CD4-positive, alpha-beta T cell treated with Interleukin-12 subunit alpha and Interleukin-12 subunit beta, for 1 hour (primary cell): Measurements from ENCODE around the gene LYPD6.

Experiments
- DNase-seq: peaks from one replicate; pipeline ENCODE4 v3.0.0-alpha.2; 2020

LYPD6 gene

GRCh38 chr2:149353421-149353820, 23.0 kb downstream of the LYPD6 start:
- DNase-seq: no peak

GRCh38 chr2:149355716-149356422, 25.5 kb downstream of the LYPD6 start:
- no peak for DNase-seq

- DNase-seq: no peak
These were observed 26.7 kb downstream of the LYPD6 start for GRCh38 chr2:149357058-149357457.

DNA sequence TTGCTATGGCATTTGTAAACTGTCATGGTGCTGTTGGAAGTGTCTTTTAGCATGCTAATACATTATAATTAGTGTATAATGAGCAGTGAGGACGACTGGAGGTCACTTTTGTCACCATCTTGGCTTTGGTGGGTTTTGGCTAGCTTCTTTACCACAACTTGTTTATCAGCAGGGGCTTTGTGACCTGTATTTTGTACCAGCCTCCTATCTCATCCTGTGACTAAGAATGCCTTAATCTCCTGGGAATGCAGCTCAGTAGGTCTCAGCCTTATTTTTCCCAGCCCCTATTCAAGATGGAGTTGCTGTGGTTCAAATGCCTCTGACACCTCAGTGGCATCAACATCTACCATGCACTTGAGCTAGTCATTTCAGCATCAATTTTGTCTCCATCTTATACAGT, 29.7 kb downstream of the LYPD6 start:
- DNase-seq: no peak

DNA sequence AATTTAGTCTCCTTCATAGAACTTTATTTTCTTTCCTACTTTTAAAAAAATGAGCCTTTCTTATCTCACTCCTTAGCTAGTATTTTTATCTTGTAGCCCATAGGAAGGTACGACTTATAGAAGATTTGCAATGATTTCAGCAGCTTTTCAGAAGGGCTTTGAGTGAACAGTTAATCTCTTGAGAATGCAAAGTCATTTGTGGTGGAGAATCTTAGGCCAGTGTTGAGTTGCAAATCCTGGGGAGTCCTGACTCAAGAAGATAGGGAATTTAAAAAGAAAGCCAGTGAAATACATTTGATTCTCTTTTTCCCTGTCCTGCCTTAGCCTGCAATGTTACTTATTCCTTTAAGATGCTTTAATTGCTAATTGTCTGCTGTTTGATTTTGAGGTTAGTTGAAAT, 33.6 kb downstream of the LYPD6 start:
- no peak for DNase-seq

- no peak for DNase-seq
These were observed 34.5 kb downstream of the LYPD6 start for GRCh38 chr2:149364839-149365238.

DNA sequence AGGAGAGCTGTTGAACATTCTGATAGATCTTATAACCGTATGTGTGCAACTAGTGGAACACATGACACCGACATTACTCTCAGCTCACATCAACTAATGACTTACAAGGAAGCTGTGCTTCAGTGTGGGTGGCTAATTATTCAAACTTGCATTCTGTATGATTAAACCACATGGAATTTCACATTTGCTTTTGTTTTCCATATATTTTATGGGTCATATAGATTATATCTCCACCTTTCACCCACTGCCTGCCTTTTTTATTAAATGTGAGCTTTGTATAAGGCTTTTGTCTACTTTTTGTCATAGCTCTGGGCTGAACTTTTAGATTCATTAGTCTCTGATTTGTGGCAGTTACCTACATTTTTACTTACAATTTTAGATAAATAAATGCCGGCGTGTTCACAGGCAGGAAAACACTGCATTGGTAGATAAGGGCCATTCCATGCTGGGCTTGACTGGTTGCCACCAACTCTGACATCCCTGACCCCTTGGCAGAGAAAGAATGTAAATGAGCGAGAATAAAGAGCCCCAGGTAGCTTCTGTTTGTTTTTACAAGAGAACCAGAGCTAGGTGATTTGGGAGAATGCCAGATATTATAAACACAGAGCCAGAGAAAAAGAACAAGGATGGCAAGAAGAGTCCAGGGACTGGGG, 35.7 kb downstream of the LYPD6 start:
- no peak for DNase-seq

- no peak for DNase-seq
These were observed 39.8 kb downstream of the LYPD6 start for GRCh38 chr2:149370061-149370775.

DNA sequence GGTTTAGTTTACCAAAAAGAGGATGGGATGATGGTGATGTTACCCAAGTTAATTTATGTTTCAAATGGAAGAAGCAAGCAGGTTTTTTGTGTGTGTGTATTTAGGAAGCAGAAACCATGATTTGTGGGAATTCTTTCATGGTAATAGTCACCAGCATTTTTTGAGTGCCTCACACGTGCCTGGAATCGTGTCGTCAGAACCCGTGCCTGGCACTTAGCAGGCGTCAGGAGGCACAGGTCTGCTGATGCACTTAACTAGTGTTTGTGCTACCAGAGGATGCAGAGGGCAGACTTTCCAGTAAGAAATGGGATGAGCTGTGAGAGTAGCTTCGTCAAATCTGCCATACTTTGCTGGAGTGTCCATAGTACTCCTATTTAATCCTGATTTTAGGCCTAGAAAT, 41.1 kb downstream of the LYPD6 start:
- no peak for DNase-seq

DNA sequence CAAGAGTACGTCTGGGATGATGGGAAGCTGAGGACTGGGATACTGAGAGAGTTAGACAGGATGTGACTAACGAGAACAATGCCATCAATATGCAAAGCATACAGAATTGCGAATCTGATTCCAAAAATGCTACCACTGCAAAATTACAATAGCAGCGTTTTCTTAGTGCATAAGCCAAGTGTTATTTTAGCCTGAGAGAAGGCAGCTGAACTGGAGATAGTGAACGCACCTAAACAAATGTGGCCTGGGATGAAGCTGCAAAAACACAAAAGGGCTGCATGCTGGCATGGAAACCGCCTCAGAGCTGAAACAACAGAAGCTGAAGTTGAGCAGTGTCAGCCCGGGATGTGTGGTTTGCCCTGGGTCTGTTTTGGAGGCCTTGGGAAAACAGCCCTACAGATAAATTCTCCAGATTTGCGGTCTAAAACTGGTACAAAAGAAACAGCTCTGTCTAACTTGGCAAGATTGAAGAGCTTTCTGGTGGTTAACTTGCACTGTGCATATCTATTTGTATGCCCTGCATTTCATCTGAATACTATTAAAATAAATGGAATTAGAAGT, 45.5 kb downstream of the LYPD6 start:
- DNase-seq: no peak

- DNase-seq: no peak
These were observed 49.8 kb downstream of the LYPD6 start for GRCh38 chr2:149380205-149380604.

DNA sequence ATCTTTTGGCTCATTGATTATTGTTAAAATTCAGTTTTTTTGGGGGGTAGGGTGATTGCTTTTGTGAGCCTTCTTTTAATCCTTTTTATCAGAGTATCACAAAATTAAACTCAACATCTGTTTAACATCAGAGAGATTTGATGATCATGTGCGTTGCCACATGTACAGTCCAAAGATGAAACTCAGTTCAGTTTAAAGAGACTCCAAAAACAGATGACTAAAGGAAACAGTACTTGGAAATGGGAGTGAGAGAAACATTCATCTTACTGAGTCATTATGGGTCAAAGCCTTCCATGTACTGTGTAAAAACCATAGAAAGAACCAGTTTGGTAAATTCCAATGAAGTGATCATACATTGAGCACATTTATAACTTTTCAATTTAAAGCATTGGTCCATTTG, 53.0 kb downstream of the LYPD6 start:
- no peak for DNase-seq

GRCh38 chr2:149385350-149385749, 55.0 kb downstream of the LYPD6 start:
- DNase-seq: no peak

- no peak for DNase-seq
These were observed 57.0 kb downstream of the LYPD6 start for GRCh38 chr2:149387411-149387810.

- no peak for DNase-seq
These were observed 57.9 kb downstream of the LYPD6 start for GRCh38 chr2:149388120-149388816.

GRCh38 chr2:149389506-149390167, 59.2 kb downstream of the LYPD6 start:
- no peak for DNase-seq

GRCh38 chr2:149393614-149394013, 63.2 kb downstream of the LYPD6 start:
- no peak for DNase-seq

GRCh38 chr2:149394864-149395263, 64.5 kb downstream of the LYPD6 start:
- DNase-seq: no peak

- no peak for DNase-seq
These were observed 69.7 kb downstream of the LYPD6 start for GRCh38 chr2:149399934-149400615.

DNA sequence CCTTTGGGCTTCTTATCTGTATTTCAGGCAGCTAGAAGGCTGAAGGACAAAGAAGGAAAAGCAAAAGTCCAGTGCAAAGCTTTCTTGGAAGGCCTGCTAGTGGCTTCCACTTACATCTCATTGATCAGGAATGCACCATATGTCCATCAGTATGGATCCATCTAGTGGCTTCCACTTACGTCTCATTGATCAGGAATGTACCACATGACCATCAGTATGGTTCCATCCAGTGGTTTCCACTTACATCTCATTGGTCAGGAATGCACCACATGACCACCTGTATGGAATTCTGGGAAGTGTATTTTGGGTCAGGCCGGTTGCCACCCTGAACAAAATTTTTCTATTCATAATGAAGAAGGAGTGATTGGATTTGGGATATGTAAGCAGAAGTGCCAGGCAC, 70.6 kb downstream of the LYPD6 start:
- no peak for DNase-seq

GRCh38 chr2:149409506-149409905, 79.1 kb downstream of the LYPD6 start:
- DNase-seq: no peak
